COLO668 (cell line): ENCODE measurements around the gene HOXC11.

Experiments used
- DNase-seq: peaks from one replicate; lab custom pipeline; 2025; ENCODE audit not compliant: unreplicated experiment; lab: John Stamatoyannopoulos, UW

The HOXC11 gene

GRCh38 chr12:53956251-53956887, 16.6 kb upstream of the HOXC11 start:
- DNase-seq, result no peak

GRCh38 chr12:53956914-53957536, 15.9 kb upstream of the HOXC11 start:
- no peak for DNase-seq

- no peak for DNase-seq
Measured at GRCh38 chr12:53958128-53958527, 14.8 kb upstream of the HOXC11 start.

GRCh38 chr12:53959314-53959713, 13.6 kb upstream of the HOXC11 start:
- DNase-seq, result no peak

- no peak for DNase-seq
Measured at GRCh38 chr12:53960187-53961024, 12.5 kb upstream of the HOXC11 start.

- no peak for DNase-seq
Measured at GRCh38 chr12:53961025-53961761, 11.7 kb upstream of the HOXC11 start.

- no peak for DNase-seq
Measured at GRCh38 chr12:53963005-53963404, 9.9 kb upstream of the HOXC11 start.

GRCh38 chr12:53963434-53964314, 9.3 kb upstream of the HOXC11 start:
- DNase-seq, result no peak

- DNase-seq, result no peak
Measured at GRCh38 chr12:53964315-53964713, 8.6 kb upstream of the HOXC11 start.

GRCh38 chr12:53965281-53966084, 7.4 kb upstream of the HOXC11 start:
- no peak for DNase-seq

- no peak for DNase-seq
Measured at GRCh38 chr12:53966085-53966384, 6.9 kb upstream of the HOXC11 start.

GRCh38 chr12:53966385-53967133, 6.4 kb upstream of the HOXC11 start:
- DNase-seq, result no peak

GRCh38 chr12:53967421-53967925, 5.5 kb upstream of the HOXC11 start:
- no peak for DNase-seq

GRCh38 chr12:53968214-53969127, 4.5 kb upstream of the HOXC11 start:
- DNase-seq, result no peak

- no peak for DNase-seq
Measured at GRCh38 chr12:53969588-53970259, 3.2 kb upstream of the HOXC11 start.

- no peak for DNase-seq
Measured at GRCh38 chr12:53970451-53970850, 2.5 kb upstream of the HOXC11 start.

- DNase-seq, result no peak
Measured at GRCh38 chr12:53971129-53971528, 1.8 kb upstream of the HOXC11 start.
